Measurements from ENCODE around the gene TMEM170B. TPM values are rescaled to one million over a fixed set of nuclear protein-coding genes. Genes with fewer than 3 reads are reported as not detected.
A peak's percentile ranks its signal among the peaks of the same experiment; 100 is the strongest.

The TMEM170B gene
- total and polyA plus RNA-seq, 9 donors, result 2.1 to 5.9 (median 5.3) TPM

DNA sequence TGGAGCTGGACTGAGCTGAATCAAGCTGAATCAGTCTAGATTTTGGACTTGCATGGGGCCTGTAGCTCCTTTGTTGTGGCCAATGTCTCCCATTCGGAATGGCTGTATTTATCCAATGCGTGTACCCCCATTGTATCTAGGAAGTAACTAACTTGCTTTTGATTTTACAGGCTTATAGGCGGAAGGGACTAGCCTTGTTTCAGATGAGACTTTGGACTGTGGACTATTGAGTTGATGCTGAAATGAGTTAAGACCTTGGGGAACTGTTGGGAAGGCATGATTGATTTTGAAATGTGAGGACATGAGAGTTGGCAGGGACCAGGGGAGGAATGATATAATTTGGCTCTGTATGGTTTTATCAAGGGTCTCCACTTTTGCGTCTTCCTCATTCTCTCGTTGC lies 3.0 kb upstream of the TMEM170B start:
- intact Hi-C loops (cut with DNase I), result loop anchor here in 1 of 4 donors (5.0 kb wide), 1 partner anchor 1933 kb away; no protein-coding TSS in a partner anchor
- 92 to 95% (median 94%) methylated on average over 5 of the region's 5 CpGs for whole genome bisulfite sequencing, 3 donors

DNA sequence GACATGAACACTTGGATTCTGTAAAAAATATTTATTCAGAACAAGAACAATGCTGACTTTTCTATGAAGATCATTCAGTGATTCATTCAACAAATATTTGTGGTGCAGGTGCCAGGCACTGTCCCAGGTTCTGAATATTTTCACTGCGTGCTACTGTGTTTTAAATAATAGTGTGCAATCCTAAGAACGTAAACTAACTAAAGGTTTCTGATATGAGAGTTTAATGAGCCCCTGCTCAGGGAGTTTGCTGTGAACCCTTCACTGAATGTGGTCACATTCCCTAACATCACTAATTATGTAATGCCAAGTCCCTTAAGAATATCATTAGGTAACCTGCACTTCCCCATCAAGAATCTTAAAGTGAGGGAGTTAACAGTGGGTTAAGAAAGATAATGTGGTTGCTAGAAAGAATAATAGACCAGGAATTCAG lies 1.7 kb upstream of the TMEM170B start:
- H3K9me3 ChIP-seq, result no peaks in the 10 kb centered on the region
- no peak overlapping the region for H3K4me3 ChIP-seq
- no peak overlapping the region for H3K27ac ChIP-seq
- intact Hi-C loops (cut with DNase I), result no loop called here
- no peaks in the 10 kb centered on the region for H3K27me3 ChIP-seq
- peaks cover 2% of the 10 kb centered on the region for H3K4me1 ChIP-seq (ENCODE audit: insufficient read depth)
- DNase-seq, result peak in 3 of 5 donors; percentile 27 to 33 (median 31)
- no peak for TF ChIP-seq POLR2A (IDR thresholded peaks at IDR 0.05)
- TF ChIP-seq, protein P1, sequence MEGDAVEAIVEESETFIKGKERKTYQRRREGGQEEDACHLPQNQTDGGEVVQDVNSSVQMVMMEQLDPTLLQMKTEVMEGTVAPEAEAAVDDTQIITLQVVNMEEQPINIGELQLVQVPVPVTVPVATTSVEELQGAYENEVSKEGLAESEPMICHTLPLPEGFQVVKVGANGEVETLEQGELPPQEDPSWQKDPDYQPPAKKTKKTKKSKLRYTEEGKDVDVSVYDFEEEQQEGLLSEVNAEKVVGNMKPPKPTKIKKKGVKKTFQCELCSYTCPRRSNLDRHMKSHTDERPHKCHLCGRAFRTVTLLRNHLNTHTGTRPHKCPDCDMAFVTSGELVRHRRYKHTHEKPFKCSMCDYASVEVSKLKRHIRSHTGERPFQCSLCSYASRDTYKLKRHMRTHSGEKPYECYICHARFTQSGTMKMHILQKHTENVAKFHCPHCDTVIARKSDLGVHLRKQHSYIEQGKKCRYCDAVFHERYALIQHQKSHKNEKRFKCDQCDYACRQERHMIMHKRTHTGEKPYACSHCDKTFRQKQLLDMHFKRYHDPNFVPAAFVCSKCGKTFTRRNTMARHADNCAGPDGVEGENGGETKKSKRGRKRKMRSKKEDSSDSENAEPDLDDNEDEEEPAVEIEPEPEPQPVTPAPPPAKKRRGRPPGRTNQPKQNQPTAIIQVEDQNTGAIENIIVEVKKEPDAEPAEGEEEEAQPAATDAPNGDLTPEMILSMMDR (IDR thresholded peaks at IDR 0.05), result no peak
- no peak for TF ChIP-seq EP300 (IDR thresholded peaks at IDR 0.05)
- 2 to 8% (median 2%) methylated on average over 2 of the region's 2 CpGs for WGBS, 3 donors
- no peaks in the 10 kb centered on the region for H3K36me3 ChIP-seq

More for the DNA sequence above, 3.0 kb upstream of the TMEM170B start:
- no peaks in the 10 kb centered on the region for H3K36me3 ChIP-seq
- no peak overlapping the region for H3K27ac ChIP-seq
- no peaks in the 10 kb centered on the region for H3K9me3 ChIP-seq
- no peak for DNase-seq
- H3K4me3 ChIP-seq, result no peak overlapping the region
- H3K4me1 ChIP-seq (ENCODE audit: insufficient read depth), result peaks cover 2% of the 10 kb centered on the region
- no peak for TF ChIP-seq POLR2A (IDR thresholded peaks at IDR 0.05)
- no peak for TF ChIP-seq EP300 (IDR thresholded peaks at IDR 0.05)
- TF ChIP-seq, protein P1 (IDR thresholded peaks at IDR 0.05), result no peak
- H3K27me3 ChIP-seq, result no peaks in the 10 kb centered on the region

DNA sequence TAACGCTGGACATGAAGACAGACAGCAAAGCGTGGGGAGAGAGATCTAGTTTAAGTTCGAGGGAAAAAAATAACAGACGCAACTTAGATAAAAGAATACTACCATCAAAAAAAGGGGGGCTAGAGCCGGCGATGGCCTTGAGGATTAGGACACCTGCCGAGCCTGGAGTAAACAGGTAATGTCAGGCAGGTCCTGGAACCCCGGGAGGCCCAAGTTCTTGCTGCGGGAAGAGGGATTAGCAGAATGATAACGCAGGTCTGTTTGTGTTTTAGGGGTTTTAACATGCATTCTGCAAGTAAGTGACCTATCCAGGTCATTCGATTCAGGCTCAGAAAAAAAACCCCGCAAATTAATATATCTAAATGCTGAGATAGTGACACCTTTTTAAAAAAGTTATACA lies 754 bp upstream of the TMEM170B start:
- H3K36me3 ChIP-seq, result no peaks in the 10 kb centered on the region
- H3K4me1 ChIP-seq (ENCODE audit: insufficient read depth), result peaks cover 2% of the 10 kb centered on the region
- H3K27ac ChIP-seq, result peak overlapping the region; percentile 32 to 68
- intact Hi-C loops (cut with DNase I), result no loop called here
- TF ChIP-seq POLR2A (IDR thresholded peaks at IDR 0.05) (no peak), EP300 (IDR thresholded peaks at IDR 0.05) (no peak)
- TF ChIP-seq, protein P1 (IDR thresholded peaks at IDR 0.05), result no peak
- 1% methylated on average over 12 of the region's 12 CpGs for WGBS, 3 donors
- peak in 4 of 5 donors; percentile 20 to 36 (median 28) for DNase-seq
- no peaks in the 10 kb centered on the region for H3K27me3 ChIP-seq
- H3K9me3 ChIP-seq, result no peaks in the 10 kb centered on the region
- H3K4me3 ChIP-seq, result peak overlapping the region; percentile 85

DNA sequence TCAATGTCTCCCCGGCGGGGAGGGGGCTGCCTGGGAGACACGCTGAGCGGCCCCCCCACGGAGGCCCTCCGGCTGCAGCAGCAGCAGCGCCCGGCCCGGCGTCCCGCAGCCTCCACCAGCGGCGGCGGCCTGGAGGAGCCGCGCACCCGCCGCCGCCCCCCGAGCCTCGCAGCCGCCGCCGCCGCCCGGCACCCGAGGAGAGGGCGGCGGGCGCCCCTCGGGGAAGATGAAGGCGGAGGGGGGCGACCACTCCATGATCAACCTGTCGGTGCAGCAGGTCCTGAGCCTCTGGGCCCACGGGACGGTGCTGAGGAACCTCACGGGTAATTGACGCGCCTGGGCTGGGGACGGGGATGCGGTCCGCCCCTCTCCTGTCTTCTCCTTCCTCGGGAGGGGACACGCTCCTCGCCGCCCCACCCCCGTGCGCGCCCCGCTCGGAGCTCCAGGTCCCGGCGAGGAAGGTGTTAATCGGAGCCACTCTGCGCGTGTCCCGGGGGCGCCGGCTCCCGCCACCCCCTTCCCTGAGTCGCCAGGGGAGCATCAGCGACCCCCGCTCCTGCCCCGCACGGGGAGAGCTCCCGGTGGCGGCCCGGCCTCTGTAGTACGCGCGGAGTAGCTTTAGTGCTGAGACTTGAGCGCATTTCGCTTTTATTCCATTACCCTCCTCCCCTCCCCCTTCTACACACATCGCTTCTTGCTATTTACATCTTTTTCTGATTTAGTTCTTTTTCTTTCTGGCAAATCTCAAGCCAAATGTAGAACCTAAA lies 686 bp downstream of the TMEM170B start:
- DNase-seq, result peak; percentile 19 to 56 (median 51)
- H3K9me3 ChIP-seq, result no peaks in the 10 kb centered on the region

More for the DNA sequence above, 686 bp downstream of the TMEM170B start:
- Histone ChIP-seq H3K4me3 (peak overlapping the region; percentile 85), H3K27me3 (no peaks in the 10 kb centered on the region), H3K36me3 (no peaks in the 10 kb centered on the region), H3K27ac (peak overlapping the region; percentile 64 to 68), H3K4me1 (ENCODE audit: insufficient read depth) (peaks cover 2% of the 10 kb centered on the region)
- intact Hi-C loops (cut with DNase I), result no loop called here
- TF ChIP-seq, protein P1 (IDR thresholded peaks at IDR 0.05), result no peak
- no peak for TF ChIP-seq POLR2A (IDR thresholded peaks at IDR 0.05)
- TF ChIP-seq EP300 (IDR thresholded peaks at IDR 0.05), result no peak
- WGBS, 3 donors, result 0% methylated on average over 29 to 74 of the region's 74 CpGs
